H9 (cell line): ENCODE results near the gene CETP. TPM values are rescaled to one million over a fixed set of nuclear protein-coding genes. Genes with fewer than 3 reads are reported as not detected.

Experiments used
- DNase-seq: peaks from one replicate; pipeline ENCODE4 v3.0.0-alpha.2; 2017
- H2AFZ ChIP-seq: one replicate; pipeline ENCODE4 v1.6.1; 2013; ENCODE audit warnings: mild to moderate bottlenecking, low read length, control low read depth, moderate library complexity
- H2AK5ac ChIP-seq: 2 replicates; pipeline ENCODE4 v1.6.1; 2013; ENCODE audit warnings: low read length, control low read depth, mixed read lengths; ENCODE audit not compliant: insufficient read length
- H2BK120ac ChIP-seq: one replicate; pipeline ENCODE4 v1.6.1; 2013; ENCODE audit warnings: low read depth, mild to moderate bottlenecking, low read length, control low read depth, inconsistent platforms; ENCODE audit not compliant: poor library complexity, severe bottlenecking
- H2BK12ac ChIP-seq: 2 replicates; pipeline ENCODE4 v1.6.1; 2013; ENCODE audit warnings: low read length, control low read depth, mixed read lengths, low read depth; ENCODE audit not compliant: insufficient read length
- H2BK15ac ChIP-seq: 2 replicates; pipeline ENCODE4 v1.6.1; 2013; ENCODE audit warnings: low read depth, low read length, control low read depth
- H2BK20ac ChIP-seq: one replicate; pipeline ENCODE4 v1.6.1; 2013; ENCODE audit warnings: low read depth, mild to moderate bottlenecking, low read length, control low read depth, inconsistent platforms; ENCODE audit not compliant: poor library complexity, severe bottlenecking
- H2BK5ac ChIP-seq: 2 replicates; pipeline ENCODE4 v1.6.1; 2013; ENCODE audit warnings: low read length, control low read depth, mixed read lengths; ENCODE audit not compliant: insufficient read length
- H3K14ac ChIP-seq: 2 replicates; pipeline ENCODE4 v1.6.1; 2013; ENCODE audit warnings: low read length, control low read depth; ENCODE audit not compliant: insufficient read depth
- H3K18ac ChIP-seq: 2 replicates; pipeline ENCODE4 v1.6.1; 2013; ENCODE audit warnings: low read depth, mild to moderate bottlenecking, mixed read lengths, low read length, control low read depth; ENCODE audit not compliant: insufficient read length
- H3K23ac ChIP-seq: 2 replicates; pipeline ENCODE4 v1.6.1; 2013; ENCODE audit warnings: low read length, control low read depth, mixed read lengths, low read depth; ENCODE audit not compliant: insufficient read length
- H3K23me2 ChIP-seq: 2 replicates; pipeline ENCODE4 v1.6.1; 2013; ENCODE audit warnings: low read depth, mild to moderate bottlenecking, mixed read lengths, low read length, control low read depth; ENCODE audit not compliant: insufficient read length, poor library complexity, severe bottlenecking
- H3K27ac ChIP-seq: 2 replicates; pipeline ENCODE4 v1.5.1; 2013; ENCODE audit warnings: low read length, control low read depth, mixed read lengths, low read depth; ENCODE audit not compliant: insufficient read length
- H3K27me3 ChIP-seq: 2 replicates; pipeline ENCODE4 v1.6.1; 2013; ENCODE audit warnings: low read length, control low read depth, inconsistent platforms; ENCODE audit not compliant: insufficient read depth
- H3K4ac ChIP-seq: 2 replicates; pipeline ENCODE4 v1.6.1; 2013; ENCODE audit warnings: low read depth, mild to moderate bottlenecking, control low read depth, inconsistent platforms, low read length, moderate library complexity
- H3K4me1 ChIP-seq: 2 replicates; pipeline ENCODE4 v1.6.1; 2013; ENCODE audit warnings: low read length, control low read depth, inconsistent platforms; ENCODE audit not compliant: insufficient read depth
- H3K4me2 ChIP-seq: 2 replicates; pipeline ENCODE4 v1.6.1; 2013; ENCODE audit warnings: low read length, control low read depth, mixed read lengths; ENCODE audit not compliant: insufficient read length, insufficient read depth
- H3K56ac ChIP-seq: 2 replicates; pipeline ENCODE4 v1.6.1; 2013; ENCODE audit warnings: low read depth, mild to moderate bottlenecking, mixed read lengths, low read length, control low read depth; ENCODE audit not compliant: insufficient read length
- H3K79me1 ChIP-seq: 2 replicates; pipeline ENCODE4 v1.6.1; 2013; ENCODE audit warnings: low read depth, mild to moderate bottlenecking, moderate library complexity, low read length, control low read depth, inconsistent platforms; ENCODE audit not compliant: insufficient read depth, poor library complexity, severe bottlenecking
- H3K79me2 ChIP-seq: 2 replicates; pipeline ENCODE4 v1.6.1; 2013; ENCODE audit warnings: low read length, control low read depth, inconsistent platforms; ENCODE audit not compliant: insufficient read depth
- H3K9ac ChIP-seq: 2 replicates; pipeline ENCODE4 v1.6.1; 2013; ENCODE audit warnings: low read length, control low read depth, mixed read lengths; ENCODE audit not compliant: insufficient read length; ENCODE audit errors: extremely low read depth
- H3K9me3 ChIP-seq: one replicate; pipeline ENCODE4 v1.6.1; 2013; ENCODE audit warnings: low read depth, low read length, inconsistent platforms; ENCODE audit not compliant: control insufficient read depth
- H3T11ph ChIP-seq: one replicate; pipeline ENCODE4 v1.6.1; 2013; ENCODE audit warnings: mild to moderate bottlenecking, low read length, control low read depth, inconsistent platforms
- H4K20me1 ChIP-seq: one replicate; pipeline ENCODE4 v1.6.1; 2013; ENCODE audit not compliant: control insufficient read depth, insufficient read length, insufficient read depth
- H4K5ac ChIP-seq: 2 replicates; pipeline ENCODE4 v1.6.1; 2013; ENCODE audit warnings: low read depth, mild to moderate bottlenecking, mixed read lengths, low read length, control low read depth; ENCODE audit not compliant: insufficient read length
- H4K8ac ChIP-seq: replicated peaks from 2 replicates; pipeline ENCODE4 v1.6.1; 2013; ENCODE audit warnings: low read length, control low read depth, mixed read lengths, low read depth; ENCODE audit not compliant: insufficient read length
- H4K91ac ChIP-seq: 2 replicates; pipeline ENCODE4 v1.6.1; 2013; ENCODE audit warnings: low read depth, mild to moderate bottlenecking, moderate library complexity, mixed read lengths, low read length, control low read depth; ENCODE audit not compliant: insufficient read length
- H3K27ac Mint-ChIP-seq, 3 experiments: 2 replicates in 2 of 3; 3 replicates in 1 of 3; pipeline ENCODE4 v1.8.0; 2020 to 2021; ENCODE audit warnings: mixed read lengths in 3 of 3, mild to moderate bottlenecking in 1 of 3, moderate library complexity in 1 of 3
- H3K27me3 Mint-ChIP-seq: 2 replicates; pipeline ENCODE4 v1.8.0; 2021; ENCODE audit warnings: low read depth, mild to moderate bottlenecking, moderate library complexity, mixed read lengths
- H3K36me3 Mint-ChIP-seq, 3 experiments: 2 replicates in 2 of 3; 3 replicates in 1 of 3; pipeline ENCODE4 v1.8.0; 2020 to 2021; ENCODE audit warnings: low read depth in 3 of 3, mixed read lengths in 3 of 3; ENCODE audit not compliant: insufficient read depth in 1 of 3
- H3K4me1 Mint-ChIP-seq, 2 experiments: 2 replicates each; pipeline ENCODE4 v1.8.0; 2020; ENCODE audit warnings: mixed read lengths in 2 of 2
- H3K4me3 Mint-ChIP-seq, 2 experiments: 2 replicates in 1 of 2; 3 replicates in 1 of 2; pipeline ENCODE4 v1.8.0; 2020 to 2021; ENCODE audit warnings: mild to moderate bottlenecking in 2 of 2, mixed read lengths in 2 of 2, moderate library complexity in 1 of 2
- H3K9me3 Mint-ChIP-seq, 2 experiments: 2 replicates in 1 of 2; 3 replicates in 1 of 2; pipeline ENCODE4 v1.8.0; 2020; ENCODE audit warnings: mild to moderate bottlenecking in 2 of 2, mixed read lengths in 2 of 2, moderate library complexity in 1 of 2
- WGBS: extraction: QIAGEN DNeasy Blood & Tissue Kit; methylation state at CpG from one replicate; pipeline ENCODE4 v1.1.7; 2013; ENCODE audit warnings: missing lambda C conversion rate, low lambda C conversion rate, mixed read lengths; ENCODE audit not compliant: insufficient read length; ENCODE audit errors: extremely low coverage; 5-methylcytosine and 5-hydroxymethylcytosine counted together
- total RNA-seq: library from RNA; stranded (reverse); gene quantifications from 2 replicates; pipeline ENCODE4 v1.2.1, GENCODE V29; 2021
- TF ChIP-seq, protein P1 (sequence below): fragments of 200-600 bp; sonication (generic); conservative IDR thresholded peaks from 3 replicates; pipeline ENCODE4 v1.8.0; 2021; ENCODE audit warnings: antibody characterized with exemption, mild to moderate bottlenecking

Gene CETP
- total RNA-seq, 1 experiment from 2014 or later = not detected

- no peak for DNase-seq
- Histone ChIP-seq H2BK5ac (no peak overlapping the region), H3K9ac (no peak overlapping the region), H3K14ac (no peak overlapping the region), H3K79me1 (no peaks in the 10 kb centered on the region), H2BK120ac (no peak overlapping the region), H4K8ac (no peak overlapping the region), H2AK5ac (no peak overlapping the region), H3T11ph (no peak overlapping the region), H4K20me1 (no peaks in the 10 kb centered on the region), H4K5ac (no peak overlapping the region), H3K27me3 (no peaks in the 10 kb centered on the region), H3K79me2 (no peaks in the 10 kb centered on the region), H3K9me3 (no peaks in the 10 kb centered on the region), H2BK15ac (no peak overlapping the region), H3K23ac (no peak overlapping the region), H3K4ac (no peak overlapping the region), H2AFZ (no peak overlapping the region), H3K23me2 (no peaks in the 10 kb centered on the region), H2BK20ac (no peak overlapping the region), H3K4me1 (no peaks in the 10 kb centered on the region), H3K56ac (no peak overlapping the region), H3K4me2 (no peak overlapping the region), H3K18ac (no peak overlapping the region), H2BK12ac (no peak overlapping the region), H4K91ac (no peak overlapping the region), H3K27ac (no peak overlapping the region)
- Mint-ChIP-seq H3K36me3 (no peaks in the 10 kb centered on the region; a peak in 1 of 7 replicates), H3K9me3 (no peaks in the 10 kb centered on the region), H3K4me1 (peaks cover 6 to 7% of the 10 kb centered on the region in 2 experiments), H3K27ac (no peak overlapping the region), H3K4me3 (no peak overlapping the region), H3K27me3 (no peaks in the 10 kb centered on the region)
- TF ChIP-seq, protein P1, sequence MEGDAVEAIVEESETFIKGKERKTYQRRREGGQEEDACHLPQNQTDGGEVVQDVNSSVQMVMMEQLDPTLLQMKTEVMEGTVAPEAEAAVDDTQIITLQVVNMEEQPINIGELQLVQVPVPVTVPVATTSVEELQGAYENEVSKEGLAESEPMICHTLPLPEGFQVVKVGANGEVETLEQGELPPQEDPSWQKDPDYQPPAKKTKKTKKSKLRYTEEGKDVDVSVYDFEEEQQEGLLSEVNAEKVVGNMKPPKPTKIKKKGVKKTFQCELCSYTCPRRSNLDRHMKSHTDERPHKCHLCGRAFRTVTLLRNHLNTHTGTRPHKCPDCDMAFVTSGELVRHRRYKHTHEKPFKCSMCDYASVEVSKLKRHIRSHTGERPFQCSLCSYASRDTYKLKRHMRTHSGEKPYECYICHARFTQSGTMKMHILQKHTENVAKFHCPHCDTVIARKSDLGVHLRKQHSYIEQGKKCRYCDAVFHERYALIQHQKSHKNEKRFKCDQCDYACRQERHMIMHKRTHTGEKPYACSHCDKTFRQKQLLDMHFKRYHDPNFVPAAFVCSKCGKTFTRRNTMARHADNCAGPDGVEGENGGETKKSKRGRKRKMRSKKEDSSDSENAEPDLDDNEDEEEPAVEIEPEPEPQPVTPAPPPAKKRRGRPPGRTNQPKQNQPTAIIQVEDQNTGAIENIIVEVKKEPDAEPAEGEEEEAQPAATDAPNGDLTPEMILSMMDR = peak; percentile 41
- no CpG with 5 or more reads among the region's 13 CpGs for WGBS
Observed at GRCh38 chr16:57012353-57012752, 50.6 kb downstream of the CETP start.
